ENCODE data around the gene CFAP90.

The CFAP90 gene

GRCh38 chr5:7850395-7851239 is at the start of gene CFAP90:
CFAP90 (minus strand) TSS chr5:7851133; CDS start chr5:7851021, 112 bp downstream.
- peak; percentile 15 to 34 for DNase-seq

GRCh38 chr5:7897014-7897600 is 46.2 kb upstream of the CFAP90 start:
- DNase-seq: peak in 1 of 2 donors; percentile 17

- DNase-seq: no peak
These were observed 43.9 kb upstream of the CFAP90 start for GRCh38 chr5:7894860-7895259.

GRCh38 chr5:7894439-7894838 is 43.5 kb upstream of the CFAP90 start:
- DNase-seq: no peak

GRCh38 chr5:7888901-7889300 is 38.0 kb upstream of the CFAP90 start:
- DNase-seq: no peak

- DNase-seq: peak in 1 of 2 donors; percentile 53
These were observed 36.0 kb upstream of the CFAP90 start for GRCh38 chr5:7886849-7887475.

GRCh38 chr5:7884491-7885267 is 33.7 kb upstream of the CFAP90 start:
- no peak for DNase-seq

GRCh38 chr5:7882926-7883325 is 32.0 kb upstream of the CFAP90 start:
- DNase-seq: no peak

GRCh38 chr5:7881816-7882215 is 30.9 kb upstream of the CFAP90 start:
- DNase-seq: no peak

GRCh38 chr5:7881091-7881490 is 30.2 kb upstream of the CFAP90 start:
- no peak for DNase-seq

GRCh38 chr5:7878381-7878873 is 27.5 kb upstream of the CFAP90 start:
- no peak for DNase-seq

- no peak for DNase-seq
These were observed 26.9 kb upstream of the CFAP90 start for GRCh38 chr5:7877851-7878250.

GRCh38 chr5:7876867-7877266 is 25.9 kb upstream of the CFAP90 start:
- DNase-seq: no peak

GRCh38 chr5:7875151-7875550 is 24.2 kb upstream of the CFAP90 start:
- DNase-seq: no peak

- no peak for DNase-seq
These were observed 23.7 kb upstream of the CFAP90 start for GRCh38 chr5:7874639-7875038.

- peak in 1 of 2 donors; percentile 48 for DNase-seq
These were observed 22.3 kb upstream of the CFAP90 start for GRCh38 chr5:7873216-7873615.

GRCh38 chr5:7872517-7873130 is 21.7 kb upstream of the CFAP90 start:
- no peak for DNase-seq

- no peak for DNase-seq
These were observed 20.7 kb upstream of the CFAP90 start for GRCh38 chr5:7871653-7872052.

GRCh38 chr5:7869474-7870136 is 18.7 kb upstream of the CFAP90 start:
- peak in 1 of 2 donors; percentile 33 for DNase-seq

GRCh38 chr5:7868773-7869473 is 18.0 kb upstream of the CFAP90 start, which contains the start of the genes FASTKD3 and MTRR:
FASTKD3 (minus strand) TSS chr5:7869031; CDS start chr5:7868083, 948 bp downstream.
MTRR (plus strand) TSS chr5:7869148; CDS start chr5:7870795, 1,647 bp downstream.
- DNase-seq: peak; percentile 89 to 91

GRCh38 chr5:7868427-7868772 is 17.5 kb upstream of the CFAP90 start:
- DNase-seq: no peak

Data from CD4-positive, alpha-beta T cell treated with Interleukin-1 beta for 1 hour (primary cell).